GM18499 (cell line): ENCODE results near the gene FAM32A.

Experiments used
- ATAC-seq: cut with Tn5 transposase; IDR thresholded peaks from one replicate; pipeline ENCODE4 v1.9.1; 2021; ENCODE audit warnings: moderate number of reproducible peaks; ENCODE audit not compliant: insufficient read depth, unreplicated experiment

The FAM32A gene

GRCh38 chr19:16185123-16185767, at the start of gene FAM32A:
FAM32A (plus strand) TSS chr19:16185410; CDS start chr19:16185443, 33 bp downstream.
- peak; percentile 70 for ATAC-seq

GRCh38 chr19:16135430-16136127, 49.6 kb upstream of the FAM32A start:
- no peak for ATAC-seq

GRCh38 chr19:16136185-16136999, 48.8 kb upstream of the FAM32A start:
- no peak for ATAC-seq

- no peak for ATAC-seq
These were observed 45.5 kb upstream of the FAM32A start for GRCh38 chr19:16139752-16140151.

- no peak for ATAC-seq
These were observed 44.2 kb upstream of the FAM32A start for GRCh38 chr19:16141043-16141442.

- ATAC-seq = no peak
These were observed 43.1 kb upstream of the FAM32A start for GRCh38 chr19:16142032-16142580.

- no peak for ATAC-seq
These were observed 41.6 kb upstream of the FAM32A start, which contains the start of gene HSH2D for GRCh38 chr19:16143399-16144215. HSH2D (plus strand) TSS chr19:16143685; CDS start chr19:16148751, 5,066 bp downstream.

GRCh38 chr19:16144216-16144581, 41.0 kb upstream of the FAM32A start:
- ATAC-seq = no peak

- ATAC-seq = no peak
These were observed 39.1 kb upstream of the FAM32A start for GRCh38 chr19:16146112-16146511.

- ATAC-seq = no peak
These were observed 36.6 kb upstream of the FAM32A start for GRCh38 chr19:16148443-16149229.

- ATAC-seq = no peak
These were observed 31.5 kb upstream of the FAM32A start for GRCh38 chr19:16153582-16154336.

- ATAC-seq = no peak
These were observed 30.7 kb upstream of the FAM32A start for GRCh38 chr19:16154557-16154956.

- ATAC-seq = no peak
These were observed 30.1 kb upstream of the FAM32A start for GRCh38 chr19:16155128-16155527.

- no peak for ATAC-seq
These were observed 28.3 kb upstream of the FAM32A start for GRCh38 chr19:16156904-16157303.

- ATAC-seq = no peak
These were observed 27.6 kb upstream of the FAM32A start for GRCh38 chr19:16157601-16158000.

GRCh38 chr19:16159655-16160054, 25.6 kb upstream of the FAM32A start:
- no peak for ATAC-seq

- ATAC-seq = no peak
These were observed 24.7 kb upstream of the FAM32A start for GRCh38 chr19:16160445-16160942.

GRCh38 chr19:16160943-16161560, 24.2 kb upstream of the FAM32A start:
- no peak for ATAC-seq
